ENCODE data around the gene LHFPL2.

The LHFPL2 gene

GRCh38 chr5:78659114-78659513 lies 10.5 kb upstream of the LHFPL2 start:
- Histone ChIP-seq H3K4me2 (ENCODE audit: low read length) (no peak overlapping the region), H4K20me1 (ENCODE audit: control insufficient read depth, insufficient read depth, low read depth, low read length) (no peaks in the 10 kb centered on the region), H3F3A (ENCODE audit: control insufficient read depth, insufficient read depth) (no peaks in the 10 kb centered on the region), H3K4me1 (ENCODE audit: control insufficient read depth, low read length) (peaks cover 10% of the 10 kb centered on the region; the same call in 1 of the 2 replicates), H3K27me3 (ENCODE audit: control insufficient read depth, low read length) (no peaks in the 10 kb centered on the region), H3K4me3 (ENCODE audit: low read length) (no peak overlapping the region), H3K36me3 (ENCODE audit: control insufficient read depth, low read length) (no peaks in the 10 kb centered on the region), H3K9me3 (ENCODE audit: control insufficient read depth, insufficient read depth, low read length) (0 out of 2 replicates have a peak, but pooled peaks cover 3% of the 10 kb centered on the region), H3K79me2 (ENCODE audit: control insufficient read depth, low read length) (no peaks in the 10 kb centered on the region), H3K27ac (ENCODE audit: low read depth, low read length) (no peak overlapping the region), H3K9me2 (replicated peaks; ENCODE audit: control insufficient read depth, low read length) (no peaks in the 10 kb centered on the region)
- no peak for TF ChIP-seq CTCF (IDR thresholded peaks at IDR 0.05; ENCODE audit: low read depth, low read length, poor library complexity, severe bottlenecking)

- Histone ChIP-seq H3K36me3 (ENCODE audit: control insufficient read depth, low read length) (no peaks in the 10 kb centered on the region), H3K27me3 (ENCODE audit: control insufficient read depth, low read length) (no peaks in the 10 kb centered on the region), H3K27ac (ENCODE audit: low read depth, low read length) (no peak overlapping the region), H3K4me2 (ENCODE audit: low read length) (no peak overlapping the region), H3K9me2 (replicated peaks; ENCODE audit: control insufficient read depth, low read length) (no peaks in the 10 kb centered on the region), H4K20me1 (ENCODE audit: control insufficient read depth, insufficient read depth, low read depth, low read length) (no peaks in the 10 kb centered on the region), H3K4me3 (ENCODE audit: low read length) (no peak overlapping the region), H3K9me3 (ENCODE audit: control insufficient read depth, insufficient read depth, low read length) (0 out of 2 replicates have a peak, but pooled peaks cover 3% of the 10 kb centered on the region), H3F3A (ENCODE audit: control insufficient read depth, insufficient read depth) (no peaks in the 10 kb centered on the region), H3K4me1 (ENCODE audit: control insufficient read depth, low read length) (peaks cover 7% of the 10 kb centered on the region; the same call in 1 of the 2 replicates), H3K79me2 (ENCODE audit: control insufficient read depth, low read length) (no peaks in the 10 kb centered on the region)
- no peak for TF ChIP-seq EZH2phosphoT487 (IDR thresholded peaks at IDR 0.05; ENCODE audit: borderline replicate concordance, low read length)
- TF ChIP-seq CTCF (IDR thresholded peaks at IDR 0.05; ENCODE audit: low read depth, low read length, poor library complexity, severe bottlenecking): no peak
Measured at GRCh38 chr5:78657201-78657600, 8.6 kb upstream of the LHFPL2 start.

- H4K20me1 ChIP-seq (ENCODE audit: control insufficient read depth, insufficient read depth, low read depth, low read length): no peaks in the 10 kb centered on the region
- H3K4me2 ChIP-seq (ENCODE audit: low read length): no peak overlapping the region
- no peaks in the 10 kb centered on the region for H3K4me1 ChIP-seq (ENCODE audit: control insufficient read depth, low read length)
- TF ChIP-seq CTCF (IDR thresholded peaks at IDR 0.05; ENCODE audit: low read depth, low read length, poor library complexity, severe bottlenecking) (no peak), EZH2phosphoT487 (IDR thresholded peaks at IDR 0.05; ENCODE audit: borderline replicate concordance, low read length) (no peak)
- H3K9me3 ChIP-seq (ENCODE audit: control insufficient read depth, insufficient read depth, low read length): 0 out of 2 replicates have a peak, but pooled peaks cover 3% of the 10 kb centered on the region
- no peak overlapping the region for H3K27ac ChIP-seq (ENCODE audit: low read depth, low read length)
- H3K9me2 ChIP-seq (replicated peaks; ENCODE audit: control insufficient read depth, low read length): no peaks in the 10 kb centered on the region
- H3K36me3 ChIP-seq (ENCODE audit: control insufficient read depth, low read length): no peaks in the 10 kb centered on the region
- no peaks in the 10 kb centered on the region for H3K27me3 ChIP-seq (ENCODE audit: control insufficient read depth, low read length)
- no peaks in the 10 kb centered on the region for H3K79me2 ChIP-seq (ENCODE audit: control insufficient read depth, low read length)
- H3F3A ChIP-seq (ENCODE audit: control insufficient read depth, insufficient read depth): no peaks in the 10 kb centered on the region
- no peak overlapping the region for H3K4me3 ChIP-seq (ENCODE audit: low read length)
Measured at GRCh38 chr5:78655746-78656290, 7.2 kb upstream of the LHFPL2 start.
